WERI-Rb-1 (cell line): Measurements from ENCODE around the gene P4HA1.

ENCODE experiments used
- DNase-seq: peaks from one replicate; pipeline ENCODE4 v3.0.0-alpha.2; 2020
- H3K27ac ChIP-seq: fragments of 250-450 bp; sonication (Bioruptor Pico); 2 replicates; pipeline ENCODE4 v1.5.1; 2020; ENCODE audit warnings: mild to moderate bottlenecking, moderate library complexity
- H3K27me3 ChIP-seq: fragments of 250-450 bp; sonication (Bioruptor Pico); 2 replicates; pipeline ENCODE4 v1.5.1; 2021; ENCODE audit warnings: mild to moderate bottlenecking, low read depth, moderate library complexity; ENCODE audit not compliant: insufficient read depth, severe bottlenecking
- H3K36me3 ChIP-seq: fragments of 250-450 bp; sonication (Bioruptor Pico); 2 replicates; pipeline ENCODE4 v1.5.1; 2020; ENCODE audit warnings: mild to moderate bottlenecking, moderate library complexity
- H3K4me3 ChIP-seq: 2 replicates; pipeline ENCODE4 v1.5.1; 2011; ENCODE audit warnings: low read depth, mild to moderate bottlenecking, control low read depth, low read length
- H3K9me3 ChIP-seq: fragments of 250-450 bp; sonication (Bioruptor Pico); 2 replicates; pipeline ENCODE4 v1.5.1; 2021; ENCODE audit warnings: mild to moderate bottlenecking, moderate library complexity; ENCODE audit not compliant: severe bottlenecking
- CTCF ChIP-seq: IDR thresholded peaks from 2 replicates; pipeline ENCODE4 v1.5.1; 2011; ENCODE audit warnings: low read depth, mild to moderate bottlenecking, control low read depth, inconsistent platforms, low read length

Gene P4HA1

GRCh38 chr10:73096449-73097304, at the start of gene P4HA1:
P4HA1 (minus strand) TSS chr10:73096866; CDS start chr10:73074883, 21,983 bp downstream.
- Histone ChIP-seq H3K36me3 (peaks cover 4% of the 10 kb centered on the region; the same call in 1 of the 2 replicates), H3K27ac (peak within 1 kb of the TSS; percentile 77), H3K4me3 (peak within 1 kb of the TSS; percentile 98), H3K27me3 (no peaks in the 10 kb centered on the region), H3K9me3 (no peaks in the 10 kb centered on the region)
- TF ChIP-seq CTCF: peak; percentile 83
- peak; percentile 99 for DNase-seq

DNA sequence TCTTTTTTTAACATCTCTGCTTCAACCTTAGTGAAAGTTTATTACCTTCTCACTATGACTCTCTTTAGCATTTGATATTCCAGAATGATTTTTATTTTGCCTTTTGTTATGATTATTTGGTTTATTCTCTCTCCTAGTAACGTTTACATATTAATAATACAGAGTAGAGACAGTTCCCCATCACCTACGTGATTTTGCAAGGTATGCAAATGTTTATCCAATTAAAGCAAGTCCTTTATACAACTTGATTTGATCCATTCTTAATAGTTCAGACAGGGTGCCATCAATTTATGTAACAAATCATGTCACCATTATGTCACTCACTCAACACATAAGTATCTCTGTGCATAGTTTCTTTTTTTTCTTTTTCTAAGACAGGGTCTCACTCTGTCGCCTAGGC, 44.9 kb upstream of the P4HA1 start:
- Histone ChIP-seq H3K36me3 (peaks cover 73% of the 10 kb centered on the region), H3K4me3 (no peak overlapping the region), H3K9me3 (no peaks in the 10 kb centered on the region), H3K27ac (no peak overlapping the region), H3K27me3 (no peaks in the 10 kb centered on the region)
- no peak for TF ChIP-seq CTCF
- no peak for DNase-seq

DNA sequence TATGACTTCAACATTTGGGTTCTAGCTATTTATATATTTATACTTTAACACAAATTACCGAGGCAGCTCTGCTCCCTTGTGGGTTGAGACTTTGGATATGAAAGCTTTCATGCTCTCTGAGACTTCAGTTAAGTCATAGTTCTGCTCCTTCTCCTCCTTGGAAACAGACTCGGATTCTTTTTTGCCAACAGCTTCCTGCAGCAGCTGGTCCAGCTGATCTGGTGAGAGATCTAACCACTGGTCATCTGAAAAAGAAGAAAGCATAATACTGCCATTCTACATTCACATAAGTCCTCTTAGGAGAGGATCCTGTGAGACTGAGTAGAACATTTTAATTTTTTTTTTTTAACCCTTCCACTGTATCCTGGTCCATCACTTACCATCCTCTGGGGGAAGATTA, 42.6 kb upstream of the P4HA1 start:
- no peak for TF ChIP-seq CTCF
- Histone ChIP-seq H3K27me3 (no peaks in the 10 kb centered on the region), H3K36me3 (peaks cover 84% of the 10 kb centered on the region), H3K9me3 (no peaks in the 10 kb centered on the region), H3K4me3 (no peak overlapping the region), H3K27ac (no peak overlapping the region)
- no peak for DNase-seq

DNA sequence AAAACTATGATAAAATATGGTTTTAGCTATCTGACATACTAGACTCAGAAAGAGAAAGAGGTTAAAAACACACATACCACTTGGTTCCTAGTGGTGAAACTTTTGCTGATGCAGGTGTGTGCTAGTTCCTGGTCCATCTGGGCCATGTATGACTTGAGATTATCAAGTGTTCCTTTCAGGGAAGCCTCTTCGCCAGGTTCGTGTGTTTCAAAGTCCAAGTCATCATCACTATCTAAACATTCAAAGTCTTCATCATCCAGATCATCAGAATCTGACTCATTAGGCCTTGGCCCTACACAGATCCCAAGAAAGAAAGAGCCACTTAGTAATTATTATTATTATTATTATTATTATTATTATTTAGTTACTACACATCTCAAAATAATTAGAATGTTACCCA, 40.0 kb upstream of the P4HA1 start:
- Histone ChIP-seq H3K27me3 (no peaks in the 10 kb centered on the region), H3K36me3 (peaks cover 84% of the 10 kb centered on the region), H3K9me3 (no peaks in the 10 kb centered on the region), H3K27ac (no peak overlapping the region), H3K4me3 (no peak overlapping the region)
- DNase-seq: no peak
- TF ChIP-seq CTCF: no peak

DNA sequence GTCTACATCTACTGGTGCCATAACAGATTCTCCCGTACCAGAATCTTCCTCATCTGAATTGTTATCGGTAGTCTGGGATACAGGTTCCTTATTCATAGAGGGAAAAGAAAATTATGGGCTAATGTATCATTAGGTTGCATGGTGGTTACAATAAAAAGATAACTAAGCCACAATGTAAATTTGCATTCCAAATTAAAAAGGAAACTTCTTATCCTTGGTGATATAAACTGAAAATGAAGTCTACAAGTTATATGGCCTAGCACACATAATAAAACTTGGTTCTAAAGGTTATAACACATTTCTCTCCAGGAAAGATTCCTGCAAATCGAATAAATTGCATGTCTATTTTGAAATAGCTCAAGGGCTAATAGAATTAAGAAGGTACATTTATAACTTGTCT, 38.1 kb upstream of the P4HA1 start:
- Histone ChIP-seq H3K36me3 (peaks cover 82% of the 10 kb centered on the region), H3K9me3 (no peaks in the 10 kb centered on the region), H3K27me3 (no peaks in the 10 kb centered on the region), H3K4me3 (no peak overlapping the region), H3K27ac (no peak overlapping the region)
- no peak for TF ChIP-seq CTCF
- no peak for DNase-seq
